Skeletal muscle tissue (tissue), 4 donors: ENCODE results near the gene GNAS. TPM values are rescaled to one million over a fixed set of nuclear protein-coding genes. Genes with fewer than 3 reads are reported as not detected.
A peak's percentile ranks its signal among the peaks of the same experiment; 100 is the strongest.

Source experiments
- H3K27ac ChIP-seq: one replicate; pipeline ENCODE4 v1.7.0; 2013; ENCODE audit warnings: mild to moderate bottlenecking, low read depth, low read length, inconsistent platforms
- H3K27me3 ChIP-seq, 3 donors: one replicate each; pipeline ENCODE4 v1.7.0; 2013; ENCODE audit warnings: low read length in 3 of 3; ENCODE audit not compliant: control insufficient read depth in 3 of 3, insufficient read depth in 3 of 3
- H3K36me3 ChIP-seq, 3 donors: one replicate each; pipeline ENCODE4 v1.7.0; 2013; ENCODE audit warnings: low read length in 3 of 3; ENCODE audit not compliant: control insufficient read depth in 3 of 3, insufficient read depth in 3 of 3
- H3K4me1 ChIP-seq, 3 donors: one replicate each; pipeline ENCODE4 v1.7.0; 2013; ENCODE audit warnings: low read length in 3 of 3, mild to moderate bottlenecking in 3 of 3; ENCODE audit not compliant: control insufficient read depth in 3 of 3, insufficient read depth in 3 of 3
- H3K4me3 ChIP-seq, 3 donors: one replicate each; pipeline ENCODE4 v1.7.0; 2013; ENCODE audit warnings: low read length in 3 of 3
- H3K9ac ChIP-seq, 3 donors: one replicate each; pipeline ENCODE4 v1.7.0; 2013; ENCODE audit warnings: low read length in 3 of 3, mild to moderate bottlenecking in 3 of 3, moderate library complexity in 2 of 3, low read depth in 1 of 3
- H3K9me3 ChIP-seq, 3 donors: one replicate each; pipeline ENCODE4 v1.7.0; 2013; ENCODE audit warnings: low read length in 3 of 3; ENCODE audit not compliant: control insufficient read depth in 3 of 3
- total RNA-seq: library from RNA; depleted of rRNA; stranded (reverse); fragments of >200 nt; gene quantifications from one replicate; pipeline ENCODE4 v1.2.3, GENCODE V29; 2014
- donor health status: Osteomylitis.

GNAS gene
- total RNA-seq, 1 donor from 2014 or later = 820 TPM

- peak overlapping the region; percentile 99 for H3K27ac ChIP-seq
- peak overlapping the region; percentile 86 to 93 (median 90) for H3K9ac ChIP-seq
- H3K4me3 ChIP-seq = peak overlapping the region; percentile 79 to 82 (median 79)
- no peaks in the 10 kb centered on the region for H3K27me3 ChIP-seq
- H3K36me3 ChIP-seq = peaks cover 0 to 3% (median 0%) of the 10 kb centered on the region in 3 donors
- no peaks in the 10 kb centered on the region for H3K9me3 ChIP-seq
- peaks cover 40 to 45% (median 42%) of the 10 kb centered on the region in 3 donors for H3K4me1 ChIP-seq
These were observed 40.4 kb downstream of the GNAS start for GRCh38 chr20:58892932-58893224.

GRCh38 chr20:58893355-58894120 is 41.0 kb downstream of the GNAS start:
- H3K9me3 ChIP-seq = no peaks in the 10 kb centered on the region

GRCh38 chr20:58894652-58895447 is 42.3 kb downstream of the GNAS start:
- Histone ChIP-seq H3K9ac (peak overlapping the region; percentile 1 to 54 (median 22)), H3K27ac (no peak overlapping the region), H3K4me3 (peak overlapping the region in 2 of 3 donors; percentile 11 to 41), H3K4me1 (peaks cover 55 to 62% (median 55%) of the 10 kb centered on the region in 3 donors), H3K9me3 (no peaks in the 10 kb centered on the region), H3K27me3 (no peaks in the 10 kb centered on the region), H3K36me3 (peaks cover 3 to 8% (median 5%) of the 10 kb centered on the region in 3 donors)

More at GRCh38 chr20:58893355-58894120, 41.0 kb downstream of the GNAS start:
- Histone ChIP-seq H3K4me1 (peaks cover 45 to 52% (median 48%) of the 10 kb centered on the region in 3 donors), H3K4me3 (peak overlapping the region in 2 of 3 donors; percentile 79 to 82), H3K36me3 (peaks cover 0 to 3% (median 0%) of the 10 kb centered on the region in 3 donors), H3K27ac (peak overlapping the region; percentile 99), H3K27me3 (no peaks in the 10 kb centered on the region), H3K9ac (peak overlapping the region; percentile 25 to 90 (median 86))

GRCh38 chr20:58895448-58896180 is 43.1 kb downstream of the GNAS start:
- Histone ChIP-seq H3K9me3 (no peaks in the 10 kb centered on the region), H3K36me3 (peaks cover 3 to 8% (median 5%) of the 10 kb centered on the region in 3 donors), H3K27ac (peak overlapping the region; percentile 51), H3K4me1 (peaks cover 57 to 68% (median 62%) of the 10 kb centered on the region in 3 donors), H3K27me3 (no peaks in the 10 kb centered on the region), H3K4me3 (peak overlapping the region in 2 of 3 donors; percentile 11 to 41), H3K9ac (peak overlapping the region; percentile 0 to 43 (median 17))

- Histone ChIP-seq H3K9me3 (no peaks in the 10 kb centered on the region), H3K9ac (peak overlapping the region in 1 of 3 donors; percentile 27), H3K27ac (peak overlapping the region; percentile 51), H3K4me1 (peaks cover 57 to 71% (median 62%) of the 10 kb centered on the region in 3 donors), H3K4me3 (no peak overlapping the region), H3K36me3 (peaks cover 3 to 8% (median 5%) of the 10 kb centered on the region in 3 donors), H3K27me3 (no peaks in the 10 kb centered on the region)
These were observed 44.3 kb downstream of the GNAS start for GRCh38 chr20:58896820-58897219.

- peaks cover 3 to 10% (median 5%) of the 10 kb centered on the region in 3 donors for H3K36me3 ChIP-seq
- H3K4me3 ChIP-seq = no peak overlapping the region
- H3K9me3 ChIP-seq = no peaks in the 10 kb centered on the region
- no peaks in the 10 kb centered on the region for H3K27me3 ChIP-seq
- peak overlapping the region in 1 of 3 donors; percentile 27 for H3K9ac ChIP-seq
- peak overlapping the region; percentile 36 for H3K27ac ChIP-seq
- peaks cover 60 to 77% (median 69%) of the 10 kb centered on the region in 3 donors for H3K4me1 ChIP-seq
These were observed 45.0 kb downstream of the GNAS start for GRCh38 chr20:58897488-58897887.

GRCh38 chr20:58898629-58899408 is 46.3 kb downstream of the GNAS start:
- no peak overlapping the region for H3K4me3 ChIP-seq
- H3K27ac ChIP-seq = no peak overlapping the region
- no peaks in the 10 kb centered on the region for H3K9me3 ChIP-seq
- no peaks in the 10 kb centered on the region for H3K27me3 ChIP-seq
- peaks cover 8 to 20% (median 11%) of the 10 kb centered on the region in 3 donors for H3K36me3 ChIP-seq
- H3K4me1 ChIP-seq = peaks cover 68 to 76% (median 76%) of the 10 kb centered on the region in 3 donors
- peak overlapping the region in 1 of 3 donors; percentile 12 for H3K9ac ChIP-seq

GRCh38 chr20:58899512-58899911 is 47.0 kb downstream of the GNAS start:
- Histone ChIP-seq H3K4me3 (no peak overlapping the region), H3K4me1 (peaks cover 61 to 71% (median 69%) of the 10 kb centered on the region in 3 donors), H3K9me3 (no peaks in the 10 kb centered on the region), H3K9ac (no peak overlapping the region), H3K36me3 (peaks cover 10 to 26% (median 18%) of the 10 kb centered on the region in 3 donors), H3K27ac (no peak overlapping the region), H3K27me3 (no peaks in the 10 kb centered on the region)

- no peak overlapping the region for H3K27ac ChIP-seq
These were observed 47.9 kb downstream of the GNAS start for GRCh38 chr20:58900397-58900796.

More at GRCh38 chr20:58900397-58900796, 47.9 kb downstream of the GNAS start:
- Histone ChIP-seq H3K4me3 (no peak overlapping the region), H3K36me3 (peaks cover 10 to 35% (median 24%) of the 10 kb centered on the region in 3 donors), H3K4me1 (peaks cover 54 to 66% (median 63%) of the 10 kb centered on the region in 3 donors), H3K9me3 (no peaks in the 10 kb centered on the region), H3K27me3 (no peaks in the 10 kb centered on the region), H3K9ac (no peak overlapping the region)
